IMR-90 (cell line): ENCODE data around the gene PPIL3. TPM values are rescaled to one million over a fixed set of nuclear protein-coding genes. Genes with fewer than 3 reads are reported as not detected.
A peak's percentile ranks its signal among the peaks of the same experiment; 100 is the strongest.

Source experiments
- ATAC-seq: fragments of 200-7000 bp; cut with Tn5 transposase; 2 replicates; pipeline ENCODE4 v1.9.1; 2020; ENCODE audit warnings: low read depth, mild to moderate bottlenecking, moderate library complexity
- BruUV-seq: library from RNA; stranded (reverse); fragments of 400-500 nt; replicated peaks from 2 replicates; lab custom pipeline; 2021; lab: Mats Ljungman, UMichigan
- CTCF ChIA-PET: fragments of 300-600 bp; formaldehyde crosslinking; extraction: SDS; loops from one replicate; lab custom pipeline; 2021; ENCODE audit warnings: antibody characterized with exemption; lab: Yijun Ruan, JAX
- POLR2A ChIA-PET: fragments of 300-600 bp; sonication (Branson Sonifier 250); formaldehyde crosslinking; loops from one replicate; lab custom pipeline; 2022; ENCODE audit warnings: antibody characterized with exemption; ENCODE audit not compliant: unreplicated experiment; lab: Charles Lee
- DNase-seq: peaks from one replicate; pipeline ENCODE4 v3.0.0; 2013
- H2AFZ ChIP-seq: replicated peaks from 2 replicates; pipeline ENCODE3; 2013; ENCODE audit warnings: low read length, mild to moderate bottlenecking; ENCODE audit not compliant: poor library complexity
- H2AK5ac ChIP-seq: 2 replicates; pipeline ENCODE4 v1.6.1; 2013; ENCODE audit warnings: low read depth, low read length, inconsistent platforms
- H2AK9ac ChIP-seq: replicated peaks from 2 replicates; pipeline ENCODE3; 2013; ENCODE audit warnings: mild to moderate bottlenecking, low read depth, low read length, moderate library complexity; ENCODE audit not compliant: poor library complexity
- H2BK120ac ChIP-seq: 2 replicates; pipeline ENCODE4 v1.6.1; 2013; ENCODE audit warnings: low read depth, low read length, inconsistent platforms
- H2BK15ac ChIP-seq: 3 replicates; pipeline ENCODE4 v1.6.1; 2013; ENCODE audit warnings: low read depth, low read length, inconsistent platforms
- H2BK20ac ChIP-seq: 2 replicates; pipeline ENCODE4 v1.6.1; 2013; ENCODE audit warnings: low read depth, mild to moderate bottlenecking, inconsistent platforms, low read length, moderate library complexity
- H2BK5ac ChIP-seq: 2 replicates; pipeline ENCODE4 v1.6.1; 2013; ENCODE audit warnings: mild to moderate bottlenecking, low read depth, low read length, inconsistent platforms; ENCODE audit not compliant: poor library complexity, severe bottlenecking
- H3K14ac ChIP-seq: replicated peaks from 2 replicates; pipeline ENCODE4 v1.6.1; 2013; ENCODE audit warnings: low read depth, low read length, inconsistent platforms
- H3K18ac ChIP-seq: 2 replicates; pipeline ENCODE4 v1.6.1; 2013; ENCODE audit warnings: low read depth, low read length, control low read depth
- H3K23ac ChIP-seq: 2 replicates; pipeline ENCODE4 v1.6.1; 2013; ENCODE audit warnings: low read depth, low read length, inconsistent platforms
- H3K27ac ChIP-seq: 2 replicates; pipeline ENCODE4 v1.5.1; 2013; ENCODE audit warnings: mild to moderate bottlenecking, control low read depth, low read length; ENCODE audit not compliant: insufficient read depth
- H3K27me3 ChIP-seq: 2 replicates; pipeline ENCODE4 v1.6.1; 2013; ENCODE audit warnings: low read length; ENCODE audit not compliant: control insufficient read depth, insufficient read depth
- H3K36me3 ChIP-seq: 2 replicates; pipeline ENCODE4 v1.6.1; 2013; ENCODE audit warnings: low read length, mixed read lengths; ENCODE audit not compliant: control insufficient read depth, insufficient read depth
- H3K4ac ChIP-seq: 2 replicates; pipeline ENCODE4 v1.6.1; 2013; ENCODE audit warnings: low read depth, low read length, inconsistent platforms
- H3K4me1 ChIP-seq: 2 replicates; pipeline ENCODE4 v1.6.1; 2013; ENCODE audit warnings: low read length, mixed read lengths; ENCODE audit not compliant: control insufficient read depth, insufficient read depth
- H3K4me2 ChIP-seq: 2 replicates; pipeline ENCODE4 v1.6.1; 2013; ENCODE audit warnings: low read depth, mild to moderate bottlenecking, control low read depth, low read length, moderate library complexity
- H3K4me3 ChIP-seq: 2 replicates; pipeline ENCODE4 v1.5.1; 2013; ENCODE audit warnings: low read depth, mild to moderate bottlenecking, control low read depth, low read length, moderate library complexity; ENCODE audit not compliant: insufficient read depth
- H3K56ac ChIP-seq: 2 replicates; pipeline ENCODE4 v1.6.1; 2013; ENCODE audit warnings: low read length, inconsistent platforms; ENCODE audit not compliant: insufficient read depth; ENCODE audit errors: extremely low read depth
- H3K79me1 ChIP-seq, 2 experiments: 2 replicates each; pipeline ENCODE4 v1.6.1; 2013; ENCODE audit warnings: low read length in 2 of 2, inconsistent platforms in 1 of 2, low read depth in 1 of 2
- H3K9ac ChIP-seq: 2 replicates; pipeline ENCODE4 v1.6.1; 2013; ENCODE audit warnings: low read depth, low read length, control low read depth
- H3K9me1 ChIP-seq: 2 replicates; pipeline ENCODE4 v1.6.1; 2013; ENCODE audit warnings: low read length, inconsistent platforms; ENCODE audit not compliant: insufficient read depth
- H3K9me3 ChIP-seq: 2 replicates; pipeline ENCODE4 v1.6.1; 2013; ENCODE audit warnings: low read length; ENCODE audit not compliant: control insufficient read depth, insufficient read depth
- H4K20me1 ChIP-seq: 2 replicates; pipeline ENCODE4 v1.6.1; 2013; ENCODE audit warnings: low read length, inconsistent platforms; ENCODE audit not compliant: insufficient read depth
- H4K5ac ChIP-seq: 2 replicates; pipeline ENCODE4 v1.6.1; 2013; ENCODE audit warnings: mild to moderate bottlenecking, low read depth, low read length, control low read depth
- H4K8ac ChIP-seq, 2 experiments: 2 replicates each; pipeline ENCODE4 v1.6.1; 2013; ENCODE audit warnings: low read depth in 2 of 2, low read length in 2 of 2, control low read depth in 1 of 2, inconsistent platforms in 1 of 2
- H4K91ac ChIP-seq: 2 replicates; pipeline ENCODE4 v1.6.1; 2013; ENCODE audit warnings: low read depth, low read length, inconsistent platforms; ENCODE audit not compliant: insufficient read depth
- BHLHE40 ChIP-seq: fragments of 150-350 bp; IDR thresholded peaks from 2 replicates; pipeline ENCODE4 v1.6.1; 2016; ENCODE audit warnings: mild to moderate bottlenecking, low read depth, low read length
- CHD1 ChIP-seq: IDR thresholded peaks from 2 replicates; pipeline ENCODE4 v1.6.1; 2012; ENCODE audit warnings: low read depth, low read length, improper control_type of control experiment
- CTCF ChIP-seq: conservative IDR thresholded peaks from 2 replicates; pipeline ENCODE4 v1.5.1; 2012; ENCODE audit warnings: mild to moderate bottlenecking, low read depth, low read length, improper control_type of control experiment
- MAFK ChIP-seq: IDR thresholded peaks from 2 replicates; pipeline ENCODE4 v1.6.1; 2012; ENCODE audit warnings: low read depth, low read length, improper control_type of control experiment
- MAZ ChIP-seq: IDR thresholded peaks from 2 replicates; pipeline ENCODE4 v1.6.1; 2012; ENCODE audit warnings: low read depth, mild to moderate bottlenecking, low read length, improper control_type of control experiment, moderate library complexity, borderline replicate concordance
- MXI1 ChIP-seq: IDR thresholded peaks from 2 replicates; pipeline ENCODE4 v1.6.1; 2012; ENCODE audit warnings: low read depth, mild to moderate bottlenecking, low read length, moderate library complexity, borderline replicate concordance
- NFE2L2 ChIP-seq: fragments of 150-350 bp; IDR thresholded peaks from 2 replicates; pipeline ENCODE4 v1.6.1; 2016; ENCODE audit warnings: low read depth, mild to moderate bottlenecking, low read length
- POLR2A ChIP-seq: IDR thresholded peaks from 2 replicates; pipeline ENCODE4 v1.6.1; 2012; ENCODE audit warnings: mild to moderate bottlenecking, low read depth, low read length
- RAD21 ChIP-seq: IDR thresholded peaks from 2 replicates; pipeline ENCODE4 v1.6.1; 2012; ENCODE audit warnings: low read length, improper control_type of control experiment
- RCOR1 ChIP-seq: IDR thresholded peaks from 2 replicates; pipeline ENCODE4 v1.6.1; 2012; ENCODE audit warnings: mild to moderate bottlenecking, low read length, improper control_type of control experiment; ENCODE audit not compliant: insufficient replicate concordance
- RFX5 ChIP-seq: IDR thresholded peaks from 2 replicates; pipeline ENCODE4 v1.8.0; 2012; ENCODE audit warnings: low read depth, mild to moderate bottlenecking, low read length, moderate library complexity
- SMC3 ChIP-seq: fragments of 150-350 bp; IDR thresholded peaks from 2 replicates; pipeline ENCODE4 v1.6.1; 2016; ENCODE audit warnings: low read depth, mild to moderate bottlenecking, antibody characterized with exemption, low read length, moderate library complexity
- USF2 ChIP-seq: fragments of 150-350 bp; IDR thresholded peaks from 2 replicates; pipeline ENCODE4 v1.6.1; 2017; ENCODE audit warnings: mild to moderate bottlenecking, antibody characterized with exemption, low read length, low read depth
- WGBS, 2 experiments: methylation state at CpG; one replicate each; pipeline versions ENCODE4 v1.1.5 to v1.1.7; 2013; ENCODE audit warnings: missing lambda C conversion rate in 2 of 2; ENCODE audit not compliant: insufficient read length in 1 of 2; ENCODE audit errors: extremely low coverage in 2 of 2; 5-methylcytosine and 5-hydroxymethylcytosine counted together
- dilution Hi-C: fragments of 300-500 bp; cut with HindIII; formaldehyde crosslinking; loops from one replicate; pipeline ENCODE4 v1.14.3; 2018; ENCODE audit warnings: low sequenced_read_pairs; ENCODE audit not compliant: unreplicated experiment
- in situ Hi-C: fragments of 300-500 bp; cut with MboI; formaldehyde crosslinking; loops from 3 replicates; pipeline ENCODE4 v1.14.3; 2019; ENCODE audit warnings: low sequenced_read_pairs, inconsistent platforms, mixed read lengths
- intact Hi-C: fragments of 100-400 bp; cut with micrococcal nuclease; formaldehyde crosslinking; loops from 2 replicates; pipeline ENCODE4 v1.10.0; 2022
- polyA plus RNA-seq, 3 experiments: library from polyadenylated mRNA; depleted of rRNA; stranded (reverse); fragments of >200 nt; gene quantifications; 2 replicates each; pipeline ENCODE4 v1.2.3, GENCODE V29; 2012; ENCODE audit warnings: low replicate concordance in 1 of 3
- total RNA-seq: library from RNA; depleted of rRNA; stranded (reverse); fragments of >200 nt; gene quantifications from 2 replicates; pipeline ENCODE4 v1.2.3, GENCODE V29; 2012

PPIL3 gene
- total and polyA plus RNA-seq, 2 of the 4 experiments (the other 2 are of a cell fraction), result 35.1 to 47.9 TPM

- POLR2A ChIA-PET, result no interaction called here
- WGBS, 2 experiments, result no CpG with 5 or more reads among the region's 2 CpGs
- Histone ChIP-seq H3K27me3 (no peaks in the 10 kb centered on the region), H4K91ac (no peak overlapping the region), H2BK5ac (no peak overlapping the region), H3K4me1 (no peaks in the 10 kb centered on the region), H2AK5ac (no peak overlapping the region), H2BK15ac (no peak overlapping the region), H2BK120ac (no peak overlapping the region), H2AK9ac (no peak overlapping the region), H4K20me1 (no peaks in the 10 kb centered on the region), H3K9ac (no peak overlapping the region), H3K14ac (no peak overlapping the region), H2BK20ac (no peak overlapping the region), H3K79me1 (no peaks in the 10 kb centered on the region), H3K9me3 (no peaks in the 10 kb centered on the region), H4K5ac (no peak overlapping the region), H3K9me1 (no peaks in the 10 kb centered on the region), H3K23ac (no peak overlapping the region), H4K8ac (no peak overlapping the region), H3K56ac (no peak overlapping the region), H2AFZ (no peak overlapping the region), H3K18ac (no peak overlapping the region), H3K4me3 (no peak overlapping the region), H3K36me3 (peaks cover 14% of the 10 kb centered on the region), H3K4ac (no peak overlapping the region), H3K27ac (no peak overlapping the region), H3K4me2 (no peak overlapping the region)
- ATAC-seq (peak; percentile 46; the same call in 1 of the 2 replicates), DNase-seq (peak; percentile 54)
- CTCF ChIA-PET, result no interaction called here
- intact Hi-C loops (no loop called here), in situ Hi-C loops (no loop called here), dilution Hi-C loops (no loop called here)
- BruUV-seq, result no TSS peak
- TF ChIP-seq RCOR1, result no peak
- no peak for TF ChIP-seq USF2
- TF ChIP-seq CTCF, result no peak
- TF ChIP-seq BHLHE40, result no peak
- no peak for TF ChIP-seq SMC3
- no peak for TF ChIP-seq MXI1
- TF ChIP-seq CHD1, result no peak
- no peak for TF ChIP-seq NFE2L2
- TF ChIP-seq MAFK, result no peak
- TF ChIP-seq RAD21, result no peak
- TF ChIP-seq POLR2A, result no peak
- no peak for TF ChIP-seq RFX5
- TF ChIP-seq MAZ, result no peak
Observed at GRCh38 chr2:200929334-200930249, 40.7 kb upstream of the PPIL3 start.
